Smooth muscle cell (in vitro differentiated cells): Measurements from ENCODE around the gene FAM204A. TPM values are rescaled to one million over a fixed set of nuclear protein-coding genes. Genes with fewer than 3 reads are reported as not detected.

Experiments used
- DNase-seq: peaks from one replicate; lab custom pipeline; 2025; ENCODE audit not compliant: unreplicated experiment; lab: John Stamatoyannopoulos, UW
- H2AFZ ChIP-seq: fragments of 200-600 bp; sonication (generic); 2 replicates; pipeline ENCODE4 v1.6.0; 2016; ENCODE audit warnings: antibody characterized with exemption, low read depth, mild to moderate bottlenecking
- H3F3A ChIP-seq: fragments of 200-600 bp; sonication (generic); 2 replicates; pipeline ENCODE4 v1.6.0; 2017; ENCODE audit warnings: antibody characterized with exemption, low read depth
- H3K27ac ChIP-seq: fragments of 200-600 bp; sonication (generic); 2 replicates; pipeline ENCODE4 v1.5.1; 2016; ENCODE audit warnings: low read depth, mild to moderate bottlenecking
- H3K27me3 ChIP-seq: fragments of 200-600 bp; sonication (generic); 2 replicates; pipeline ENCODE4 v1.6.1; 2016; ENCODE audit warnings: low read depth, mild to moderate bottlenecking
- H3K36me3 ChIP-seq: fragments of 200-600 bp; sonication (generic); 2 replicates; pipeline ENCODE4 v1.5.1; 2016; ENCODE audit warnings: low read depth
- H3K4me1 ChIP-seq: fragments of 200-600 bp; sonication (generic); 2 replicates; pipeline ENCODE4 v1.5.1; 2016; ENCODE audit warnings: low read depth
- H3K4me2 ChIP-seq: fragments of 200-600 bp; sonication (generic); 2 replicates; pipeline ENCODE4 v1.6.0; 2016; ENCODE audit warnings: mild to moderate bottlenecking
- H3K4me3 ChIP-seq: fragments of 200-600 bp; sonication (generic); 2 replicates; pipeline ENCODE4 v1.5.1; 2016; ENCODE audit warnings: mild to moderate bottlenecking
- H3K79me2 ChIP-seq: fragments of 200-600 bp; sonication (generic); 2 replicates; pipeline ENCODE4 v1.6.0; 2016; ENCODE audit warnings: low read depth, mild to moderate bottlenecking
- H3K9ac ChIP-seq: fragments of 200-600 bp; sonication (generic); 2 replicates; pipeline ENCODE4 v1.6.0; 2016; ENCODE audit warnings: low read depth
- H3K9me3 ChIP-seq: fragments of 200-600 bp; sonication (generic); replicated peaks from 2 replicates; pipeline ENCODE4 v1.5.1; 2016; ENCODE audit warnings: low read depth
- H4K20me1 ChIP-seq: fragments of 200-600 bp; sonication (generic); 2 replicates; pipeline ENCODE4 v1.6.0; 2016; ENCODE audit warnings: low read depth
- WGBS: methylation state at CpG from one replicate; pipeline ENCODE4 v1.1.7; 2016; ENCODE audit warnings: low lambda C conversion rate; 5-methylcytosine and 5-hydroxymethylcytosine counted together
- polyA plus RNA-seq: library from polyadenylated mRNA; unstranded; fragments of >200 nt; fragmentation: Nextera tagmentation; extraction: Ambion mirVana; gene quantifications from 2 replicates; pipeline ENCODE4 v1.2.1, GENCODE V29; 2016
- total RNA-seq: library from RNA; depleted of rRNA; stranded (reverse); fragments of >200 nt; gene quantifications from 2 replicates; pipeline ENCODE4 v1.2.3, GENCODE V29; 2014
- TF ChIP-seq, protein P1 (sequence below): fragments of 200-600 bp; sonication (generic); IDR thresholded peaks from 2 replicates; pipeline ENCODE4 v1.5.1; 2017; ENCODE audit warnings: borderline replicate concordance, mild to moderate bottlenecking, antibody characterized with exemption; ENCODE audit not compliant: insufficient read depth, poor library complexity, severe bottlenecking

Gene FAM204A
- total and polyA plus RNA-seq, 2 experiments from 2014 or later, result 67.9 to 73.4 TPM

DNA sequence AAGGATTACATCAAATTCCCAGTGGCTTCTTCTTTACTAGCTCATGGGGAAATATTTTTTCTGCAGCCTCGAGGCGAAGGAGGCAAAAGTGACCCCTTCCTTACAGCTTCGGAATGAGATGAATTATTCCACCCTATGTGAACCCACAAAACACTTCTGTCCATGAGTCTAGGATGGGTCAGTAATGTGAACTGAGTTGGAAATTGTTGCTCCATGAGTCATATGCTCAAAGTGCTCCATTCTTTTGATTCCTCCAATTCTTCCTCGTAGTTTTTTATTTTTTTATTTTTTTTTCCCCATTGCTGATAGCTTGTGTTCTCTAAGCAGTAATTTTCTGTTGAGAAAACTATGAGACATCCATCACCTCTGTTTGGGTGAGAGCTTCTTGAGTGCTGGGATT, 31.7 kb upstream of the FAM204A start:
- no peaks in the 10 kb centered on the region for H4K20me1 ChIP-seq
- H2AFZ ChIP-seq, result no peak overlapping the region
- H3K9me3 ChIP-seq, result no peaks in the 10 kb centered on the region
- H3F3A ChIP-seq, result no peaks in the 10 kb centered on the region
- WGBS, result 45% methylated on average over 4 of the region's 4 CpGs
- no peak overlapping the region for H3K4me3 ChIP-seq
- no peaks in the 10 kb centered on the region for H3K79me2 ChIP-seq
- H3K27ac ChIP-seq, result no peak overlapping the region
- no peak overlapping the region for H3K9ac ChIP-seq
- H3K4me1 ChIP-seq, result no peaks in the 10 kb centered on the region
- peaks cover 5% of the 10 kb centered on the region for H3K27me3 ChIP-seq
- DNase-seq, result no peak
- TF ChIP-seq, protein P1, sequence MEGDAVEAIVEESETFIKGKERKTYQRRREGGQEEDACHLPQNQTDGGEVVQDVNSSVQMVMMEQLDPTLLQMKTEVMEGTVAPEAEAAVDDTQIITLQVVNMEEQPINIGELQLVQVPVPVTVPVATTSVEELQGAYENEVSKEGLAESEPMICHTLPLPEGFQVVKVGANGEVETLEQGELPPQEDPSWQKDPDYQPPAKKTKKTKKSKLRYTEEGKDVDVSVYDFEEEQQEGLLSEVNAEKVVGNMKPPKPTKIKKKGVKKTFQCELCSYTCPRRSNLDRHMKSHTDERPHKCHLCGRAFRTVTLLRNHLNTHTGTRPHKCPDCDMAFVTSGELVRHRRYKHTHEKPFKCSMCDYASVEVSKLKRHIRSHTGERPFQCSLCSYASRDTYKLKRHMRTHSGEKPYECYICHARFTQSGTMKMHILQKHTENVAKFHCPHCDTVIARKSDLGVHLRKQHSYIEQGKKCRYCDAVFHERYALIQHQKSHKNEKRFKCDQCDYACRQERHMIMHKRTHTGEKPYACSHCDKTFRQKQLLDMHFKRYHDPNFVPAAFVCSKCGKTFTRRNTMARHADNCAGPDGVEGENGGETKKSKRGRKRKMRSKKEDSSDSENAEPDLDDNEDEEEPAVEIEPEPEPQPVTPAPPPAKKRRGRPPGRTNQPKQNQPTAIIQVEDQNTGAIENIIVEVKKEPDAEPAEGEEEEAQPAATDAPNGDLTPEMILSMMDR, result no peak
- H3K36me3 ChIP-seq, result no peaks in the 10 kb centered on the region
- no peak overlapping the region for H3K4me2 ChIP-seq

- H3K9me3 ChIP-seq, result no peaks in the 10 kb centered on the region
Measured at GRCh38 chr10:118370499-118370898, 28.4 kb upstream of the FAM204A start.

DNA sequence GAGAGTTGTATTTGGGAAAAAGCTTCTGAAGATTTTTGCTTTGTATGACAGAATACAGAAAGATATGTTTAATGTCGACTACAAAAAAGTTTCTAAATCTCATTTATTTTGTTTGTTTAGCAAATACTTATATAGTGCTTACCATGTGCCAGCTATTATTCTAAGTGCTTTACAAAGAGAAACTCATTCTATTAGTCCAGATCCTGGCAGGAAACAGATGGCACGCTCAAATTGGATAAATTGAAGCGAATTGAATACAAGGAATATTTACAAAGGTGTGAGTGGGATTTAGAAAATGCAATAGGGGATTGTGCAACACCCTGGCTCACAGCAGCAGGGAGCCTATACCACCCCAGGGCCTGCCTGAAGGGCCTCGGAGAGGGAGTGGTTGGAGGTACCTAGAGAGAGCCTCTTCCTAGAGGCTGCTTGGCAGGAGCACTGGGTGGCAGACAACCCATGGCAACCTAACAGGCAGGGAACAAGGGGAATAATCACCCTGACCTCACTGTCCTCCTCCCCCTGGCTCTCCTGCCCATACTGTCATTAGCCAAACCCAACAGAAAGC, 27.6 kb upstream of the FAM204A start:
- Histone ChIP-seq H2AFZ (no peak overlapping the region), H3K9ac (no peak overlapping the region), H3K27ac (no peak overlapping the region), H3F3A (no peaks in the 10 kb centered on the region), H3K36me3 (no peaks in the 10 kb centered on the region), H3K4me2 (no peak overlapping the region), H3K4me1 (no peaks in the 10 kb centered on the region), H3K9me3 (no peaks in the 10 kb centered on the region), H3K4me3 (no peak overlapping the region), H3K27me3 (no peaks in the 10 kb centered on the region), H4K20me1 (no peaks in the 10 kb centered on the region), H3K79me2 (no peaks in the 10 kb centered on the region)
- TF ChIP-seq, protein P1, result no peak
- WGBS, result 90% methylated on average over 4 of the region's 4 CpGs
- DNase-seq, result no peak

More at GRCh38 chr10:118370499-118370898, 28.4 kb upstream of the FAM204A start:
- no peaks in the 10 kb centered on the region for H3K79me2 ChIP-seq
- no peak for DNase-seq
- TF ChIP-seq, protein P1, result no peak
- no peak overlapping the region for H2AFZ ChIP-seq
- no peak overlapping the region for H3K4me2 ChIP-seq
- no peaks in the 10 kb centered on the region for H3K36me3 ChIP-seq
- no peaks in the 10 kb centered on the region for H4K20me1 ChIP-seq
- no peak overlapping the region for H3K27ac ChIP-seq
- H3K9ac ChIP-seq, result no peak overlapping the region
- H3F3A ChIP-seq, result no peaks in the 10 kb centered on the region
- 91% methylated on average over 2 of the region's 2 CpGs for WGBS
- H3K4me3 ChIP-seq, result no peak overlapping the region
- no peaks in the 10 kb centered on the region for H3K27me3 ChIP-seq
- H3K4me1 ChIP-seq, result no peaks in the 10 kb centered on the region

DNA sequence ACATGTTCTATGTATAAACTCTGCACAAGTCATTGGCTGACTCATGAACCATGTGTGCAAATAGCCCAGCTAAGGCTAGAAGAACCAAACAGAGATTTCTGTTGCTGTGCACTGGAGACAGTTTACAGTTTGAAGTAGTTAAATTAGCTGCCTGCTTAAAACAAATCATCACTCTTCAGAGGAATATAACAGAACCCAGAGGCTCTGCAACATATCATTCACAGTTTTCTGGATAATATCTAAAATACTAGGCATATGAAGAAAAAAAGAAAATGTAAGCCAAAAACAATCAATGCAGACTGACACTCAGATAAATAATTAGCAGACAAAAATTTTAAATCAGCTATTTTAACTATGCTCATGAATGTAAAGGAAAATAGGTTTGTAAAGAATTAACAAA, 23.6 kb upstream of the FAM204A start:
- Histone ChIP-seq H3F3A (no peaks in the 10 kb centered on the region), H2AFZ (no peak overlapping the region)
- TF ChIP-seq, protein P1, result no peak

More for the DNA sequence above, 23.6 kb upstream of the FAM204A start:
- Histone ChIP-seq H3K4me2 (no peak overlapping the region), H3K4me1 (no peaks in the 10 kb centered on the region), H3K27ac (no peak overlapping the region), H3K9ac (no peak overlapping the region), H3K4me3 (no peak overlapping the region), H3K27me3 (peaks cover 7% of the 10 kb centered on the region), H3K79me2 (no peaks in the 10 kb centered on the region), H4K20me1 (no peaks in the 10 kb centered on the region), H3K9me3 (no peaks in the 10 kb centered on the region), H3K36me3 (no peaks in the 10 kb centered on the region)
- no peak for DNase-seq
